ENCODE results near the gene SYNE1. TPM values are rescaled to one million over a fixed set of nuclear protein-coding genes. Genes with fewer than 3 reads are reported as not detected.
A peak's percentile ranks its signal among the peaks of the same experiment; 100 is the strongest.

SYNE1 gene
- total RNA-seq, 1 donor from 2014 or later: 26.6 TPM

- TF ChIP-seq CTCF (conservative IDR thresholded peaks at IDR 0.05): peak; percentile 74
- peak overlapping the region; percentile 88 for H3K27ac Mint-ChIP-seq
- H3K36me3 Mint-ChIP-seq: peaks cover 3% of the 10 kb centered on the region
- H3K4me1 Mint-ChIP-seq (ENCODE audit: unreplicated experiment): peaks cover 24% of the 10 kb centered on the region
- H3K4me3 Mint-ChIP-seq: peak overlapping the region; percentile 99
- no peaks in the 10 kb centered on the region for H3K9me3 Mint-ChIP-seq
- peak; percentile 91 for DNase-seq (ENCODE audit: extremely low spot score, unreplicated experiment)
- H3K27me3 Mint-ChIP-seq: no peaks in the 10 kb centered on the region
These were observed 335.2 kb downstream of the SYNE1 start for GRCh38 chr6:152301765-152302568.

- no peak for DNase-seq (ENCODE audit: extremely low spot score, unreplicated experiment)
- Mint-ChIP-seq H3K4me1 (ENCODE audit: unreplicated experiment) (peaks cover 26% of the 10 kb centered on the region), H3K9me3 (no peaks in the 10 kb centered on the region), H3K36me3 (peaks cover 3% of the 10 kb centered on the region), H3K4me3 (peak overlapping the region; percentile 99), H3K27ac (peak overlapping the region; percentile 88), H3K27me3 (no peaks in the 10 kb centered on the region)
- no peak for TF ChIP-seq CTCF (conservative IDR thresholded peaks at IDR 0.05)
These were observed 336.0 kb downstream of the SYNE1 start for GRCh38 chr6:152301021-152301764.

- DNase-seq (ENCODE audit: extremely low spot score, unreplicated experiment): no peak
- no peaks in the 10 kb centered on the region for H3K9me3 Mint-ChIP-seq
- no peak overlapping the region for H3K27ac Mint-ChIP-seq
- no peaks in the 10 kb centered on the region for H3K27me3 Mint-ChIP-seq
- no peak for TF ChIP-seq CTCF (conservative IDR thresholded peaks at IDR 0.05)
- peaks cover under 1% of the 10 kb centered on the region for H3K36me3 Mint-ChIP-seq
- H3K4me1 Mint-ChIP-seq (ENCODE audit: unreplicated experiment): peaks cover 22% of the 10 kb centered on the region
- H3K4me3 Mint-ChIP-seq: peak overlapping the region; percentile 99
These were observed 336.6 kb downstream of the SYNE1 start for GRCh38 chr6:152300517-152300916.

GRCh38 chr6:152298848-152299735 lies 338.1 kb downstream of the SYNE1 start:
- no peaks in the 10 kb centered on the region for H3K9me3 Mint-ChIP-seq
- peak overlapping the region; percentile 21 for H3K4me3 Mint-ChIP-seq
- H3K27me3 Mint-ChIP-seq: no peaks in the 10 kb centered on the region
- H3K36me3 Mint-ChIP-seq: no peaks in the 10 kb centered on the region
- TF ChIP-seq CTCF (conservative IDR thresholded peaks at IDR 0.05): no peak
- H3K4me1 Mint-ChIP-seq (ENCODE audit: unreplicated experiment): peaks cover 21% of the 10 kb centered on the region
- no peak for DNase-seq (ENCODE audit: extremely low spot score, unreplicated experiment)
- H3K27ac Mint-ChIP-seq: no peak overlapping the region

GRCh38 chr6:152298055-152298647 lies 339.0 kb downstream of the SYNE1 start:
- DNase-seq (ENCODE audit: extremely low spot score, unreplicated experiment): no peak
- TF ChIP-seq CTCF (conservative IDR thresholded peaks at IDR 0.05): no peak
- Mint-ChIP-seq H3K4me1 (ENCODE audit: unreplicated experiment) (peaks cover 21% of the 10 kb centered on the region), H3K4me3 (no peak overlapping the region), H3K27me3 (no peaks in the 10 kb centered on the region), H3K27ac (no peak overlapping the region), H3K36me3 (no peaks in the 10 kb centered on the region), H3K9me3 (no peaks in the 10 kb centered on the region)

All from type B pancreatic cell (in vitro differentiated cells).